ENCODE results near the gene SORBS1.

GRCh38 chr10:95382596-95382995 is 178.6 kb downstream of the SORBS1 start:
- TF ChIP-seq RAD21 (IDR thresholded peaks at IDR 0.05) = no peak
- TF ChIP-seq JUND (IDR thresholded peaks at IDR 0.05) = no peak
- no peak for TF ChIP-seq CTCF (IDR thresholded peaks at IDR 0.05; ENCODE audit: low read depth, low read length, missing input control)
- TF ChIP-seq YY1 (IDR thresholded peaks at IDR 0.05) = no peak
- no peak for TF ChIP-seq HNF4G (IDR thresholded peaks at IDR 0.05)
- no peak for TF ChIP-seq ATF3 (IDR thresholded peaks at IDR 0.05)
- TF ChIP-seq MAX (IDR thresholded peaks at IDR 0.05) = no peak

Measured in liver (tissue), 3 donors.